ENCODE results near the gene CHCHD1.
"Not testable (repeated sequence)": the region's sequence is repeated elsewhere in the genome, so short reads cannot be mapped to it uniquely, and the experiment has no call there.

CHCHD1 gene

DNA sequence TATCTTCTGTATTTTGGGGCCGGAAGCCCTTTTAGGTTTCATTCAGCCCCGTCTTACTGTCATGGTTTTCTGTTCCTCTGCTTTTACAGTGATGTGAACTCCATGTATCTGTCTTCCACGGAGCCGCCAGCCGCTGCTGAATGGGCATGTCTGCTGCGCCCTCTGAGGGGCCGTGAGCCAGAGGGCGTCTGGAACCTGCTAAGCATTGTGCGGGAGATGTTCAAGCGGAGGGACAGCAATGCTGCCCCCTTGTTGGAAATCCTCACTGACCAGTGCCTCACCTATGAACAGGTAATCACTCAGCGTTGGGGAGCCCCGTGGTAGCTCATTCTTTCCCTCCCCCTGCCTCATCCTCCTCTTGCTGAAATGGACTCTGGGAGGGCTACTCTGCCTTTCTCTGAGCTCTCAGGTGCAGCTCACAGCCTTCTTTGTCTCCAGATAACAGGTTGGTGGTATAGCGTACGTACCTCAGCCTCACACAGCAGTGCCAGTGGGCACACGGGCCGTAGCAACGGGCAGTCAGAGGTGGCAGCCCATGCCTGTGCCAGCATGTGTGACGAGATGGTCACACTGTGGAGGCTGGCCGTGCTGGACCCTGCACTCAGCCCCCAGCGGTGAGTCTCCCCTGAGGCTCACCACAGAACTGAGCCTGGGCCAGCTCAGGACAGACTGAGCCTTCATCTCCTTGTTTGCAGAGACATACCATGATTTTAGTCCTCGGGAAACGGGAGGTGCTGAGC, 9.2 kb downstream of the CHCHD1 start:
- DNase-seq (ENCODE audit: low read depth in 4 of 4, low spot score in 1 of 4) = no peak

DNA sequence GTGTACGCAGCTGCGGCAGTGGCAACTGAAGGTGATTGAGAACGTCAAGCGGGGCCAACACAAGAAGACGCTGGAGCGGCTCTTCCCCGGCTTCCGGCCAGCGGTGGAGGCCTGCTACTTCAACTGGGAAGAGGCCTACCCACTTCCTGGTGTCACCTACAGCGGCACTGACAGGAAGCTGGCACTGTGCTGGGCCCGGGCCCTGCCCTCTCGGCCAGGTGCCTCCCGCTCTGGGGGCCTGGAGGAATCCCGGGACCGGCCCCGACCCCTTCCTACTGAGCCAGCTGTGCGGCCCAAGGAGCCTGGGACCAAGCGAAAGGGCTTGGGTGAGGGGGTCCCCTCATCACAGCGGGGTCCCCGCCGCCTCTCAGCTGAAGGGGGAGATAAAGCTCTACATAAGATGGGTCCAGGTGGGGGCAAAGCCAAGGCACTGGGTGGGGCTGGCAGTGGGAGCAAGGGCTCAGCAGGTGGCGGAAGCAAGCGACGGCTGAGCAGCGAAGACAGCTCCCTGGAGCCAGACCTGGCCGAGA, 10.1 kb downstream of the CHCHD1 start:
- no peak for DNase-seq (ENCODE audit: low read depth in 4 of 4, low spot score in 1 of 4)

- no peak for DNase-seq (ENCODE audit: low read depth in 4 of 4, low spot score in 1 of 4)
These were observed 11.6 kb downstream of the CHCHD1 start for GRCh38 chr10:73793456-73793855.

DNA sequence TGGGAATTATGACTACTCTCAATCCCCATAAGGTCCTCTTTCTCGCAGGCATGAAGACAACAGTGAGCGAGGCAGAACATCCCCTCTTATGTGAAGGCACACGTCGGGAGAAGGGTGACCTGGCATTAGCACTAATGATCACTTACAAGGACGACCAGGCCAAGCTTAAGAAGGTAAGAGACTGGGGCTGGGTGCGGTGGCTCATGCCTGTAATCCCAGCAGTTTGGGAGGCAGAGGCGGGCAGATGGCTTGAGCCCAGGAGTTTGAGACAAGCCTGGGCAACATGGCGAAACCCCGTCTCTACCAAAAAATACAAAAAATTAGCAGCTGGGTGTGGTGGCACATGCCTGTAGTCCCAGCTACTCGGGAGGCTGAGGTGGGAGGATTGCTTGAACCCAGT, 13.6 kb downstream of the CHCHD1 start:
- not testable (repeated sequence) for DNase-seq (ENCODE audit: low read depth in 4 of 4, low spot score in 1 of 4)

DNA sequence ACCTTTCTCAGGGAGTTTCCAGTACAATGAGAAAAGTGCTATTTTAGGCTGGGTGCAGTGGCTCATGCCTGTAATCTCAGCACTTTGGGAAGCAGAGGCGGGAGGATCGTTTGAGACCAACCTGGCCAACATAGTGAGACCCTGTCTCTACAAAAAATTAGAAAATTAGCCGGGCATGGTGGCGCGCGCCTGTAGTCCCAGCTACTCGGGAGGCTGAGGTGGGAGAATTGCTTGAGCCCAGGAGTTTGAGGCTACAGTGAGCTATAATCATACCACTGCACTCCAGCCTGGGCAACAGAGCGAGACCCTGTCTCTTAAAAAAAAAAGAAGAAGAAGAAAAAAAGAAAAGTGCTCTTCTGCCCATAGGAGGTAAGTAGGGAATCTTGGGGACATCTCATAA, 14.2 kb downstream of the CHCHD1 start:
- not testable (repeated sequence) for DNase-seq (ENCODE audit: low read depth in 4 of 4, low spot score in 1 of 4)

- no peak for DNase-seq (ENCODE audit: low read depth in 4 of 4, low spot score in 1 of 4)
These were observed 14.9 kb downstream of the CHCHD1 start for GRCh38 chr10:73796766-73797165.

GRCh38 chr10:73797324-73798025, 15.6 kb downstream of the CHCHD1 start:
- no peak for DNase-seq (ENCODE audit: low read depth in 4 of 4, low spot score in 1 of 4)

- DNase-seq (ENCODE audit: low read depth in 4 of 4, low spot score in 1 of 4) = no peak
These were observed 16.2 kb downstream of the CHCHD1 start for GRCh38 chr10:73798087-73798486.

DNA sequence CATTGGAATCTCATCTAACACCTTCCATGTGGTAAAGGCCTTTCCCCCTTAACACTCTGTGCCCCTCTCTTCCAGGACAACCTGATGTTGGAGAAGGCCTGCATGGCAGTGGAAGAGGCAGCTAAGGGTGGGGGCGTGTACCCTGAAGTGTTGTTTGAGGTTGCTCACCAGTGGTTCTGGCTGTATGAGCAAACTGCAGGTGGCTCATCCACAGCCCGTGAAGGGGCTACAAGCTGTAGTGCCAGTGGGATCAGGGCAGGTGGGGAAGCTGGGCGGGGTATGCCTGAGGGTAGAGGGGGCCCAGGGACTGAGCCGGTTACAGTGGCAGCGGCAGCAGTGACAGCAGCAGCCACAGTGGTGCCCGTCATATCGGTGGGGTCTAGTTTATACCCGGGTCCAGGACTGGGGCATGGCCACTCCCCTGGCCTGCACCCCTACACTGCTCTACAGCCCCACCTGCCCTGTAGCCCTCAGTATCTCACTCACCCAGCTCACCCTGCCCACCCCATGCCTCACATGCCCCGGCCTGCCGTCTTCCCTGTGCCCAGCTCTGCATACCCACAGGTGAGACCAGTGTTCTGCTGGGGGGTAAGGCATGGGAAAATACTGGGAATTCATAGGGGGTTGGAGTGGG, 17.2 kb downstream of the CHCHD1 start:
- DNase-seq (ENCODE audit: low read depth in 4 of 4, low spot score in 1 of 4) = no peak

GRCh38 chr10:73799899-73800559, 18.2 kb downstream of the CHCHD1 start:
- no peak for DNase-seq (ENCODE audit: low read depth in 4 of 4, low spot score in 1 of 4)

DNA sequence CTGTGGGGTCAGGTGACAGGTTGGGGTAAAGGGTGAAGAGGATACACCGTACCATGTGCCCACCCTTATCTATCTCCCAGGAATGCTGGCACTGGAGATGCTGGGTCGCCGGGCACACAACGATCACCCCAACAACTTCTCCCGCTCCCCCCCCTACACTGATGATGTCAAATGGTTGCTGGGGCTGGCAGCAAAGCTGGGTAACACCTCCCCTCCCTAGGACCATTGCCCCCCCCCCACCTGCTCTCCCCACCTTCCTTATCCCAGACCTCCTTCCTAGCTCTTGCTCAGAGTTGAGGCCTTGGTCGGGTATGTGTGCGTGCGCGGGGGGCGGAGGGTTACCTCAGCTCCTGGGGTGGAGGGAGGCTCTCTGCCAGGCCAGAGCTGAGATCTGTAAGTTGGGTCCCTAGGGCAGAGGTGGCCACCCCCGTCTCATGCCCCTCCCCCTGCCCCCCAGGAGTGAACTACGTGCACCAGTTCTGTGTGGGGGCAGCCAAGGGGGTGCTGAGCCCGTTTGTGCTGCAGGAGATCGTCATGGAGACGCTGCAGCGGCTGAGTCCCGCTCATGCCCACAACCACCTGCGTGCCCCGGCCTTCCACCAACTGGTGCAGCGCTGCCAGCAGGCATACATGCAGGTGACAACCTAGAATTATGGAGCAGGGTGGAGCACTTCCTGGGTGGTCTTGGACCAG, 18.9 kb downstream of the CHCHD1 start:
- DNase-seq (ENCODE audit: low read depth in 4 of 4, low spot score in 1 of 4) = no peak

DNA sequence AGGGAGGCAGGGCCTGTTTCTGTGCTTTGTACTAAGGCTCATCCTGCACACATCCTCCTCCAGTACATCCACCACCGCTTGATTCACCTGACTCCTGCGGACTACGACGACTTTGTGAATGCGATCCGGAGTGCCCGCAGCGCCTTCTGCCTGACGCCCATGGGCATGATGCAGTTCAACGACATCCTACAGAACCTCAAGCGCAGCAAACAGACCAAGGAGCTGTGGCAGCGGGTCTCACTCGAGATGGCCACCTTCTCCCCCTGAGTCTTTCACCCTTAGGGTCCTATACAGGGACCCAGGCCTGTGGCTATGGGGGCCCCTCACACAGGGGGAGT, 19.4 kb downstream of the CHCHD1 start:
- no peak for DNase-seq (ENCODE audit: low read depth in 4 of 4, low spot score in 1 of 4)

GRCh38 chr10:73802276-73802991, 20.6 kb downstream of the CHCHD1 start:
- DNase-seq (ENCODE audit: low read depth in 4 of 4, low spot score in 1 of 4) = no peak

DNA sequence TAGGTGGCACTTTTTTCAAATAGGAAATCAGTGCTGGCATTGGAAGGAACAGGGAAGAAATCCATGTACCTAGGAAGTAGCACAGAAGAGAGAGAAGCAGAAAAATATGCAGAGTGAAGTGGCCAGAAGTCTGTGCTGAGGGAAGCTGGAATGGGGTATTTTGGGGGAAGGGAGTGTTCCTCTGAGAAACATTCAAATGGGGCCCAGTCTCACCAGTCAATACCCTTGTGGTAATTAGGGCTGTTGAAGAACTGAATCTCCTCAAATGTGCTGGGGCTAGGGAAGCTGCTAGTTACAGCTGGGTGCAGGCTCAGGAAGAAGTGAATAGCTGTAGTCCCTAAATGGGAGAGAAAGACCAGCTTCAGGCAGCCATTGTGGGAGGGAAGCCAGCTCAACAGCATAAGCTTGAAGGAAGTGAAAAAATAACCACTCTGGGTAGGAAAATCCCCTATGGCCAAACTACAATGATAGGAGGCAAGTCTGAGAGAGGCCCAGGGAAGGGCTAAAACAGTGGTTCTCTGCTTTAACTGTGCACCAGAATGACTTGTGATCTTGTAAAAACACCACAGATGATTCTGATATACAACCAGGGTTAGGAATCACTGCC, 21.9 kb downstream of the CHCHD1 start:
- DNase-seq (ENCODE audit: low read depth in 4 of 4, low spot score in 1 of 4) = no peak

GRCh38 chr10:73806176-73806950, 24.5 kb downstream of the CHCHD1 start:
- no peak for DNase-seq (ENCODE audit: low read depth in 4 of 4, low spot score in 1 of 4)

GRCh38 chr10:73807471-73807870, 25.6 kb downstream of the CHCHD1 start:
- no peak for DNase-seq (ENCODE audit: low read depth in 4 of 4, low spot score in 1 of 4)

DNA sequence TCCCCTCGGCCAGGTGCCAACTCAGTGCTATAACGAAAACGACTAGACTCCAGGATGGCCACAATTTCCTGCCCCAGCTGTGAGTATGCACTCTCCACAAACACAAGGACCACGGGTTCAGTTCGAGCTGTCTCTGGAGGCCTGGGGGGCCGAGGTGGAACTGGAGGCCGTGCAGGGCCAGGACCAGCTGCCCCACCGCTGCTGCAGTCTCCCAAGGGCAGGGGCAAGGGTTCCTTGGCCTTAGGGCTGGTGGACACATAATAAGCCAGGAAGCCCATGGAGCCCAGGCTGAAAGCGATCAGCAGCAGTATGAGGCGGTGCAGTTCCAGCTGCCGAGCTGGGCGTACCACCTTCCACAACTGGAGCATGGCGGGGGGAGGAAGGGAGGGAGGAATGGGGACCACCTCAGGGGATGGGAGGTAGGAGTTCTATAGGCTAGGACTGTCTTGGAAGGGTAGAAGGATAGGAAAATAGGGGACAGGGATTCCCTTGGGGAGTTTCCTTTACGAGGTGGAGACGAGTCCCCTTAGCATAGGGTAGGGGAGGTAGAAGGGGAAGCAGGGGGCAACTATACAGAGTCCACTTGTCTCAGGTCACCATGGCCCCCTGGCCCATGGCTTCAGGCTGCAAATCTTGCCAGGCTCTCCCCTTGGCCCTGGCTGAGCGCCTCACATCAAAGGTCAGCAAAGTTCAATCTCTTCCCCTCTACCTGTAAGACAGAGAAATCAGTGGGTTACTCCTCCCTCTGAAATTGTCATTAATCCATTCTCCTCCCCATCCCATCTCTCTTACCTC, 26.4 kb downstream of the CHCHD1 start:
- DNase-seq (ENCODE audit: low read depth in 4 of 4, low spot score in 1 of 4) = no peak

GRCh38 chr10:73809061-73809818, 27.4 kb downstream of the CHCHD1 start:
- no peak for DNase-seq (ENCODE audit: low read depth in 4 of 4, low spot score in 1 of 4)
